ENCODE data around the gene XPO4.
A peak's percentile ranks its signal among the peaks of the same experiment; 100 is the strongest.
"Not testable (repeated sequence)": the region's sequence is repeated elsewhere in the genome, so short reads cannot be mapped to it uniquely, and the experiment has no call there.

Gene XPO4

DNA sequence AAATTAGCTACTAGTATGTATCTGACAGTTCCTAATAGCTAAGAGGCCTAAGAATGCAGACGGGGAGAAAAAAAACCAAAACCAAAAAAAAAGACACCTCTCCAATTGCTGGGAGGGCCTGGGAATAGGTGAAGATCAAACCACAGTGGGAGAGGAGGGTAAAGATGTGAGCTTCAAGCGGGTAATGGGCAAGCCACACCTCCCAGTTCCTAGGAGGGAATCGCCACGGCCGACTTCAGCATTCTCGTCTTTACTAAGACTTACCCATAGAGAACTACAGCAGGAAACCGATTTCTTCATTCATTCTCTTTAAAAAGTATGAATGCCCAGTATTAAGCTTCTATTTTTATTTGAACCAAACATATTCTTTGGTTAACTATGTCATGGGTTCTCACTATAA, 123.1 kb downstream of the XPO4 start:
- no peak for DNase-seq

- DNase-seq: peak; percentile 24
Observed at GRCh38 chr13:20778311-20778710, 124.2 kb downstream of the XPO4 start.

DNA sequence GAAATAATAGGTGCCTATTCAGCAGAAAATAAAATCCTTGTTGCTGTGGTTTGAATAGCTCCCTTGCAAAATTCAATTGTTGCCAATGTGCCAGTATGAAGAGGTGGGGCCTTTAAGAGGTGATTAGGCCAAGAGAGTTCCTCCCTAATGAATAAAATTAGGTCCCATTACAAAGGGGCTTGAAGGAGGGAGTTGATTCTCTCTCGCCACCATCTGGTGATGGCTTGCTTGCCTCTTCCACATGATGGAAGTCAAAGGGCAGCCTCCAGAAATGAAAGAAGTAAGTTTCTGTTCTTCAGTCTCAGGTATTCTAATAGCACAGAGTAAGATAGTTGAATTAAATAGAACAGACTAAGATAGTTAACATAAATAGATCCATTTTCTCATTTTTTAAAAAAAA, 125.8 kb downstream of the XPO4 start:
- DNase-seq: no peak

- DNase-seq: no peak
Observed at GRCh38 chr13:20775961-20776360, 126.6 kb downstream of the XPO4 start.

DNA sequence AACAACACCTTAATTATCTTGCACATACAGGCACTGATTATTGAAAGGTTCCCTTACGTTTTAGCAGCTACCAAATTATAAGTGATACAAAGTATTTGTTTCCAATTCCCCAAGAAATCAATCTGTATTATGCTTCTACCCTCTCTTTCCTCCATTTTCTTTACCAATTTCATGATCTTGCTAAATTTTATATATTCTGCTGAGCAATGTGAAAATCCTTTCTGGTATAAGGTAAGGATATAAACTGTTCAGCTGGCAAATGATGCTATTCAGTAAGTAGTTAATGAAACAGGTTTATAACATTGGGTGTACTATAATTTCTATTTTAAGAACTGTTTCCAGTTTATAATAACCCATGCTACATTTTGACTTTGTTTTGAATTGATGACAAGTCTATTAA, 127.8 kb downstream of the XPO4 start:
- DNase-seq: no peak

- peak; percentile 97 for DNase-seq
Observed at GRCh38 chr13:20773194-20774080, 129.1 kb downstream of the XPO4 start, which contains the start of gene EEF1AKMT1. EEF1AKMT1 (minus strand) TSS chr13:20773961; CDS start chr13:20757598, 16,363 bp downstream.

DNA sequence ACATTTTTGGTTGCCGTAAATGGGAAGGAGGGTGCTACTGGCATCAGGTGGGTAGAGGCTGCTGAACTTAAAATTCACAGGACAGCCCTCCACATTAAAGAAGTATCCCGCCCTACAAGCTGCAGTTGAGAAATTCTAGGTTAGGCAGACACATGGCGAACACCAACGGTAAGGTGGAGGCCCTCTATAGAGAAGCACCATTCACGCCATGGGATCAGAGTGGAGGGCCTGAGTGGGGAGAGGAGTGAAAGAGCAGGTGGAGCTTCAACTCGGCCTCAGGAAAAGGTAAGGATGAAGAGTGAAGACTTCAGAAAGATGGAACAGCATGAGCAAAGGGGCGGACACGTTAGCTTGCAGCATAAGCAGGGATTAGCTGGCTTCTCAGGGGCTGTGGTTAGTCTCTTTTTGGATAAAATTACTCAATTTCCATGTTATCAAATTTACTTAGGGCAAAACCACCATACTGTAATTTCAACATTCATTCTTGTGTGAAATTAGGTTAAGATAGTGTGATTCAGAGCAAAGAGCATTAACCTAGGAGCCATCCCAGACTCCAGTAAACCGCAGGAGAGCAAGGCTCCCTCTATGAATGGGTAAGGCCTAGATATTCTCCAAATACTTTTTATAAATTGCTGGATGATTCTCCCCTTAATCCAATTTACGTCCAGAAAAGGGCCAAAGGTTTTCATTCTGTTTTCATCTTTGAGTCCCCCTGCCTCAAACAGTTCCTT, 130.0 kb downstream of the XPO4 start:
- peak; percentile 39 for DNase-seq

DNA sequence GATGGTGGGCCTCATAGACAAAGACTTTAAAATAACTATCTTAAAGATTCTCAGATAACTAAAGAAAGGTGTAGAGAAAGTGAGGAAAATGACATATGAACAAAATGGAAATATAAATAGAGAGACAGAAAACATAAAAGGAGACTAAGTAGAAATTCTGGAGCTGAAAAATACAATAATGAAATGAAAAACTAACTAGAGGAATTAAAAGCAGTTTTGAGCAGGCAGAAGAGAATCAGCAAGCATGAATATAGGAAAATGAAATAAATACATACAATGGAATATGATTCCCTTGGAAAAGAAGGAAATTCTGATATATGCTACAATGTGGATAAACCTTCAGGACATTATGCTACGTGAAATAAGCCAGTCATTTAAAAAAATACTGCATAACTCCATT, 132.7 kb downstream of the XPO4 start:
- DNase-seq: no peak

DNA sequence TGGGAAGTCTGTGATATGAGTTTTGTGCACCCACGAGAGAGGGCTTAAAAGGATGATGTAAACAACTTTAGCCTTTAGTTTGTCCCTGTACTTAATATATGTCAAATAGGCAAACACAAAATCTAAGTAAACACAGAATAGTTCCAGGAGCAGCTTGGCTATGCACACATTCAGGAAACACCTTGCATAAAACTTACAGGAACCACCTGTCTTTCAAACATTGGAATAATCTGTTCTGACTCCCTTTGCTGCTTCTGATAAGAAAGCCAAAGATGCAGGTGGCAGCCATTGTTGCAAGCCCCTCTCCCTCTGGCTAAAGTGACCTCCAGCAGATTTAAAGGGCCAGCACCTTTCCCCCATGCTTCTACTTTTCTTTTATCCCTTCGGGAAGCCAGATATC, 133.5 kb downstream of the XPO4 start:
- DNase-seq: no peak

DNA sequence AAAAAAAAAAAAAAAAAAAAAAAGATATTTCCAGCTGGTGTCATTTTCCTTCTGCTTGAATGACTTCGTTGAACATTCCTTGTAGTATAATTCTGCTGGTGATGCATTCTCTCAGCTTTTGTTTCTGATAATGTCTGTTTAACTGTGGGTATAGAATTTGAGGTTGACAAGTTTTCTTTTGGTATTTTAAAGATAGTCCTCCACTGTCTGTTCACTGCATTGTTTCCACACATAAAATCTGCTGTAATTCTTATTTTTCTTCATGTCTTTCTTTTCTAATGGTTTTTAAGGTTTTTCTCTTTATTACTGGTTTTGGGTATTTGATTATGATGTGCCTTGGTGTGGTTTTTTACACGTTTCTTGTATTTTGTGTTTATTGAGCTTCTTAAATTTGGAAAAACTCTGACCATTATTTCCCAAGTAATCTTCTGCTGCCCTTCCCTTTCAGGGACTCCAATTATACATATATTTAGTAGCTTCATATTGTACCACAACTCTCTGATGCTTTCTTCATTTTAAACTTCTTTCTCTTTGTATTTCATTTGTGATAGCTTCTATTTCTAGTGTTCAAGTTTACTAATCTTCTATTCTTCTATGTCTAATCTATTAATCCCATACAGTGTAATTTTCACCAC, 135.1 kb downstream of the XPO4 start:
- DNase-seq: no peak

DNA sequence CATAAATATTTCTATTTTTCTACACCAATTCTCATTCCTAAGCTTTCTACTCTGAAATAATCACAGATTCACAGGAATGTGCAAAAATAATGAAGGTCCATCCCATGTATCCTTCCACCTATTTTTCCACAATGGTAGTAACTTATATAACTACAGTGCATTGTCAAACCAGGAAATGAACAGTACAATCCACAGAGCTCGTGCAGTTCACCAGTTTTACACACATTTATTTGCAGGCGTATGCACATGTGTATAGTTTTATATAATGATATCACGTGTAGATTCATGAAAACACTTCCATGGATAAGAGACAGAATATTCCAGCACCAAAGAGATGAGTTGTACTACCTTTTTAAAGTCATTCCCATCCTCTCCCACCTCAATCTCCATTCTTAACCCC, 141.7 kb downstream of the XPO4 start:
- DNase-seq: no peak

GRCh38 chr13:20754009-20754408, 148.5 kb downstream of the XPO4 start:
- DNase-seq: no peak

GRCh38 chr13:20749377-20749776, 153.2 kb downstream of the XPO4 start:
- DNase-seq: no peak

DNA sequence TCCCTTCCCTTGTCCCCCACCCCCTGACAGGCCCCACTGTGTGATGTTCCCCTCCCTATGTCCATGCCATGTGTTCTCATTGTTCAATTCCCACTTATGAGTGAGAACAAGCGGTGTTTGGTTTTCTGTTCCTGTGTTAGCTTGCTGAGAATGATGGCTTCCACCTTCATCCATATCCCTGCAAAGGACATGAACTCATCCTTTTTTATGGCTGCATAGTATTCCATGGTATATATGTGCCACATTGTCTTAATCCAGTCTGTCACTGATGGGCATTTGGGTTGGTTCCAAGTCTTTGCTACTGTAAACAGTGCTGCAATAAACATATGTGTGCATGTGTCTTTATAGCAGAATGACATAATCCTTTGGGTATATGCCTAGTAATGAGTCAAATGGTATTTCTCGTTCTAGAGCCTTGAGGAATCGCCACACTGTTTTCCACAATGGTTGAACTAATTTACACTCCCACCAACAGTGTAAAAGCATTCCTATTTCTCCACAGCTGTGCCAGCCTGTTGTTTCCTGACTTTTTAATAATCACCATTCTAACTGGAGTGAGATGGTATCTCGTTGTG, 158.6 kb downstream of the XPO4 start:
- not testable (repeated sequence) for DNase-seq

DNA sequence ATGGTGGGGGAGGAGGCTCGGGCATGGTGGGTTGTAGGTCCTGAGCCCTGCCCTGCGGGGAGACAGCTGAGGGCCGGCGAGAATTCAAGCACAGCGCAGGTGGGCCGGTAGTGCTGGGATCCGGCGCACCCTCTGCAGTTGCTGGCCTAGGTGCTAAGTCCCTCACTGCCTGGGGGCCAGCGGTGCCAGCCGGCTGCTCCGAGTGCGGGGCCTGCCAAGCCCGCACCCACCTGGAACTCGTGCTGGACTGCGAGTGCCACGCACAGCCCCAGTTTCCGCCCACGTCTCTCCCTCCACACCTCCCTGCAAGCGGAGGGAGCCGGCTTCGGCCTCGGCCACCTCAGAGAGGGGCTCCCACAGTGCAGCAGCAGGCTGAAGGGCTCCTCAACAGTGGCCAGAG, 162.5 kb downstream of the XPO4 start:
- no peak for DNase-seq

GRCh38 chr13:20738616-20739015, 163.9 kb downstream of the XPO4 start:
- no peak for DNase-seq

- no peak for DNase-seq
Observed at GRCh38 chr13:20729633-20730585, 172.6 kb downstream of the XPO4 start.

- DNase-seq: no peak
Observed at GRCh38 chr13:20728579-20729311, 173.8 kb downstream of the XPO4 start.

DNA sequence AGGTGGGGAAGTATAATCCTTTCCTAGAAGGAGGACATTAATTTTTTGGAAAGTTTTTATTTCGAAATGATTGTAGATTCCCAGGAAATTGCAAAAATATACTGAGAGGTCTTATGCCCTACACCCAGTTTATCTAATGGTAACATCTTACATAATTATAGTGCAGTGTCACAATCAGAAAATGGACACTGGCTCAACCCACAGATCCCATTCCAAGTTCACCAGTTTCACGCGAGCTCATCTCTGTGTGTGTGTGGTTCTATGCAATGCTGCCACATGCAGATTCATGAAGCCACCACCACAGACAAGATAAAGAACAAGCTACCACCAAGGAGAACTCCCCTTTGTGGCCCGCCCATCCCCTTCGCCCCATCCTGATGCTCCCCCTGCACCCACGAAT, 174.7 kb downstream of the XPO4 start:
- peak; percentile 30 for DNase-seq
